HG02981 (cell line): Measurements from ENCODE around the gene CD244.
"Not testable (repeated sequence)": the region's sequence is repeated elsewhere in the genome, so short reads cannot be mapped to it uniquely, and the experiment has no call there.

ENCODE experiments used
- ATAC-seq: cut with Tn5 transposase; IDR thresholded peaks from one replicate; pipeline ENCODE4 v1.9.1; 2021; ENCODE audit warnings: mild to moderate bottlenecking, moderate library complexity; ENCODE audit not compliant: unreplicated experiment

The CD244 gene

GRCh38 chr1:160879056-160879455 lies 16.4 kb upstream of the CD244 start:
- no peak for ATAC-seq

DNA sequence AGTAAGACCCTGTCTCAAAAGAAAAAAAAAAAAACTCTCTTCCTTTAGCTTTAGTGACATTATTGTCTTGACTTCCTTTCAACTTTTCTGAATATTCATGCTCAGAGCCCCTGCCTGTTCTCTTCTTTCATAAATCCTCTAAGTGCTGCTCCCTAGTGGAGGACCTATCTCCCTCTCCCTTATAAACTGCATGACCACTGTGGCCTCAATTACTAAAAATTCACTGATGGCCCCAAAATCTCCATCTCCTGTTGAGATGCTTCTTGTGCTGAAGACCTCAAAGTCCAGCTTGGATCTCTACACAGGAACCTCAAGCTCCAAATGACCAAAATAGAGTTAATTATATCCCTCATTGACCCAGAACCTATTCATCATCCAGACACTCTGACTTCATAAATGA lies 14.5 kb upstream of the CD244 start:
- ATAC-seq = no peak

GRCh38 chr1:160876311-160876710 lies 13.6 kb upstream of the CD244 start:
- ATAC-seq = no peak

DNA sequence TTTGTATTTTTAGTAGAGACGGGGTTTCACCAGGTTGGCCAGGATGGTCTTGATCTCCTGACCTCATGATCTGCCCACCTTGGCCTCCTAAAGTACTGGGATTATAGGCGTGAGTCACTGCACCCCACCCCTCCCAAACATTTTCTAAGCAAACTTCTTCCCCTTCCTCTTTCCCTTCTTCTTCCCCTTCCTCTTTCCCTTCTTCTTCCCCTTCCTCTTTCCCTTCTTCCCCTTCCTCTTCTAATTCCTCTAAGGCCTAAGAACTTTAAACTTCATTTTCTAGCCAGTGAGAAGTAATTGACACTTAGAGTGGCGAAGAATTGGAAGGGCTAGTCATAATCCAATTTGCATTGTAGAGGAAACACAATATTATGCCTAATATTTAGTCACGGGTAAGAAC lies 12.9 kb upstream of the CD244 start:
- not testable (repeated sequence) for ATAC-seq

- no peak for ATAC-seq
These were observed 12.2 kb upstream of the CD244 start for GRCh38 chr1:160874935-160875334.

- no peak for ATAC-seq
These were observed 5.5 kb upstream of the CD244 start for GRCh38 chr1:160868141-160868540.

GRCh38 chr1:160867651-160868050 lies 5.0 kb upstream of the CD244 start:
- ATAC-seq = not testable (repeated sequence)

GRCh38 chr1:160866695-160867260 lies 4.1 kb upstream of the CD244 start:
- ATAC-seq = no peak

- ATAC-seq = no peak
These were observed 3.5 kb upstream of the CD244 start for GRCh38 chr1:160866001-160866694.

GRCh38 chr1:160865337-160865736 lies 2.6 kb upstream of the CD244 start:
- ATAC-seq = no peak

DNA sequence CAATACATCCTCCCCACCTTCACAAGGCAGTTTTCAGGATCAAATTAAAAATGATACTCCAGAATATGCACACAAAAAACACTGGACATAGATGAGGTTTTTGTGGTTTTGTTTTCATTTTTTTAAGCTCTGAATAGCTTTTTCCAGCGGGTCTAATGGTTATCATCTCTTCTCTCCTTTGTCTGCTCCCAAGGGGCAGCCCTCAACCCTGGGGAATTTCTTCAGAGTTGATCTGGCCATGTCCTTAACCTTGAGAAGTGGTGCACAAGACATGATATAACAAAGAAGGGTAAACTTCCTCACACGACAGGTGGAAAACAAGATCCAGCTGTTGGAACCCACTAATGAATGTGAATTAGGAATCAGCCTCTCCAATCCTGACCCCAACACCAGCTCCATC lies 1.5 kb upstream of the CD244 start:
- no peak for ATAC-seq

GRCh38 chr1:160863774-160864131 lies 1.1 kb upstream of the CD244 start:
- ATAC-seq = no peak

- ATAC-seq = no peak
These were observed 530 bp upstream of the CD244 start for GRCh38 chr1:160863061-160863773.

- no peak for ATAC-seq
These were observed 1.7 kb downstream of the CD244 start for GRCh38 chr1:160860840-160861505.

DNA sequence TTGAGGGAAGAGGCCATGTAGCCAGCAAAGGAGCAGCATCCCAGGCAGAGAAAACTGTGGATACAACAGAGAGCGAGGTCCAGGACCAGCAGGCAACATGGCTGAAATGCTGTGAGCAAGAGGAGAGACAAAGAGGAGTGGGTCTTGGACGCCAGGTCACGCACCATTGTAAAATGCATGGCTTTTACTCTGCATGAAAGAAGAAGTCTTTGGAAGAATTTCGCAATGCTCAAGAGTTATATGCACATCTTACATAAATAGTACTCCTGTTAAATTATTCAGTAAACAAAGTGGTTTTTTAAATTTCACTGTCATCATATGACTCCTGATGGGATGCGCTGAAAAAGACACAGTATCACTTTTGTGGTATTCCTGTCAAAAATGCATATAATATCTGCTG lies 3.5 kb downstream of the CD244 start:
- ATAC-seq = no peak

DNA sequence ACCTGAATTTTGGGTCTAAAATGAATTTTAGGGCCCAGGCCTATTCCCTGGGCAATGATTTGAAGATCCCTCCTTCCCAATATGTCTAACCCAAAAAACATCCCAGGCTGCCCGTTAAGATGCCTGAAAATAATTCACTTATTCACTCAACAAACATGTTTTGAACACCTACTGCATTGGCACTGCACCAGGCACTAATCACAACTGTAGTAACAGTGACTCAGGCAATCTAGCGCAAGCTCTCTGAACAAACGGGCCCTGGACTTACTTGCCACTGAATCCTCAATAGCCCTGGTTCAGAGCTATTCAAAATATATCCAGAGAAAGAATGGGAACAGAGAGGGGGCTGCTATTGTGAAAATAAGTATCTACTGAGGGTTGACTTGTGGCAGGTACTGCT lies 4.2 kb downstream of the CD244 start:
- no peak for ATAC-seq

- no peak for ATAC-seq
These were observed 4.6 kb downstream of the CD244 start for GRCh38 chr1:160858097-160858496.

GRCh38 chr1:160855181-160855981 lies 7.3 kb downstream of the CD244 start:
- peak; percentile 82 for ATAC-seq

GRCh38 chr1:160853754-160854153 lies 8.9 kb downstream of the CD244 start:
- no peak for ATAC-seq

GRCh38 chr1:160853014-160853413 lies 9.7 kb downstream of the CD244 start:
- no peak for ATAC-seq

DNA sequence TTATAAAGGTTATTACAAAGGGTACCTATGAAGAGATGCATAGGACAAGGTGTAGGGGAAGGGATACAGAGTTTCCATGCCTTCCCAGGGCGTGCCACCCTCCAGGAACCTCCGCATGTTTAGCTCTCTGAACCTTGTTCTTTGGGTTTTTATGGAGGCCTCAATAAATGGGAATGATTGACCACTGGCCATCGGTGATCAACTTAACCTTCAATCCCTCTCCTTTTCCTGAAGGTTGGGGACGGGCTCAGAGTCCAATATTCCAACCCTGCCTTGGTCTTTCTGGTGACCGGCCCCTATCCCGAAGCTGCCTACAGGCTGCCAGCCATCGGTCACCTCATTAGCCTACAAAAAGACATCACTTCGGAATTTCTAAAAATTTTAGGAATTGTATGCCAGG lies 11.7 kb downstream of the CD244 start:
- no peak for ATAC-seq
